ENCODE measurements around the gene UBE2B.
A peak's percentile ranks its signal among the peaks of the same experiment; 100 is the strongest.
"Not testable (repeated sequence)": the region's sequence is repeated elsewhere in the genome, so short reads cannot be mapped to it uniquely, and the experiment has no call there.

Gene UBE2B

GRCh38 chr5:134382204-134382603 is 10.8 kb downstream of the UBE2B start:
- not testable (repeated sequence) for H3K27ac Mint-ChIP-seq; H3K4me3 Mint-ChIP-seq; H3K9me3 Mint-ChIP-seq; H3K27me3 Mint-ChIP-seq (ENCODE audit: low read depth)
- peaks cover 36% of the 10 kb centered on the region for H3K36me3 Mint-ChIP-seq (ENCODE audit: low read depth)
- H3K4me1 Mint-ChIP-seq (ENCODE audit: low read depth) = peaks cover 27% of the 10 kb centered on the region

- peak overlapping the region; percentile 46 for H3K4me3 Mint-ChIP-seq
- H3K27me3 Mint-ChIP-seq (ENCODE audit: low read depth) = no peaks in the 10 kb centered on the region
- H3K27ac Mint-ChIP-seq = peak overlapping the region; percentile 76
- H3K9me3 Mint-ChIP-seq = no peaks in the 10 kb centered on the region
- peaks cover 38% of the 10 kb centered on the region for H3K36me3 Mint-ChIP-seq (ENCODE audit: low read depth)
- H3K4me1 Mint-ChIP-seq (ENCODE audit: low read depth) = peaks cover 18% of the 10 kb centered on the region
Measured at GRCh38 chr5:134383980-134384697, 12.8 kb downstream of the UBE2B start.

GRCh38 chr5:134387443-134387842 is 16.1 kb downstream of the UBE2B start:
- H3K36me3 Mint-ChIP-seq (ENCODE audit: low read depth) = peaks cover 42% of the 10 kb centered on the region
- H3K9me3 Mint-ChIP-seq = no peaks in the 10 kb centered on the region
- H3K27ac Mint-ChIP-seq = no peak overlapping the region
- H3K4me1 Mint-ChIP-seq (ENCODE audit: low read depth) = peaks cover 17% of the 10 kb centered on the region
- no peak overlapping the region for H3K4me3 Mint-ChIP-seq
- H3K27me3 Mint-ChIP-seq (ENCODE audit: low read depth) = no peaks in the 10 kb centered on the region

- Mint-ChIP-seq H3K4me1 (ENCODE audit: low read depth) (peaks cover 6% of the 10 kb centered on the region), H3K9me3 (no peaks in the 10 kb centered on the region), H3K27me3 (ENCODE audit: low read depth) (no peaks in the 10 kb centered on the region), H3K27ac (no peak overlapping the region), H3K4me3 (no peak overlapping the region), H3K36me3 (ENCODE audit: low read depth) (peaks cover 40% of the 10 kb centered on the region)
Measured at GRCh38 chr5:134392301-134392700, 20.9 kb downstream of the UBE2B start.

GRCh38 chr5:134394932-134395331 is 23.6 kb downstream of the UBE2B start:
- no peaks in the 10 kb centered on the region for H3K27me3 Mint-ChIP-seq (ENCODE audit: low read depth)
- no peak overlapping the region for H3K4me3 Mint-ChIP-seq
- H3K4me1 Mint-ChIP-seq (ENCODE audit: low read depth) = peaks cover 6% of the 10 kb centered on the region
- no peak overlapping the region for H3K27ac Mint-ChIP-seq
- peaks cover 40% of the 10 kb centered on the region for H3K36me3 Mint-ChIP-seq (ENCODE audit: low read depth)
- no peaks in the 10 kb centered on the region for H3K9me3 Mint-ChIP-seq

GRCh38 chr5:134396274-134396673 is 24.9 kb downstream of the UBE2B start:
- H3K9me3 Mint-ChIP-seq = no peaks in the 10 kb centered on the region
- H3K27me3 Mint-ChIP-seq (ENCODE audit: low read depth) = no peaks in the 10 kb centered on the region
- no peak overlapping the region for H3K4me3 Mint-ChIP-seq
- peak overlapping the region; percentile 45 for H3K27ac Mint-ChIP-seq
- peaks cover 7% of the 10 kb centered on the region for H3K4me1 Mint-ChIP-seq (ENCODE audit: low read depth)
- peaks cover 36% of the 10 kb centered on the region for H3K36me3 Mint-ChIP-seq (ENCODE audit: low read depth)

GRCh38 chr5:134397196-134397595 is 25.8 kb downstream of the UBE2B start:
- H3K4me1 Mint-ChIP-seq (ENCODE audit: low read depth) = peaks cover 4% of the 10 kb centered on the region
- H3K36me3 Mint-ChIP-seq (ENCODE audit: low read depth) = peaks cover 33% of the 10 kb centered on the region
- H3K9me3 Mint-ChIP-seq = no peaks in the 10 kb centered on the region
- no peaks in the 10 kb centered on the region for H3K27me3 Mint-ChIP-seq (ENCODE audit: low read depth)
- no peak overlapping the region for H3K4me3 Mint-ChIP-seq
- no peak overlapping the region for H3K27ac Mint-ChIP-seq

GRCh38 chr5:134398609-134399155 is 27.3 kb downstream of the UBE2B start:
- H3K27me3 Mint-ChIP-seq (ENCODE audit: low read depth) = no peaks in the 10 kb centered on the region
- peaks cover 2% of the 10 kb centered on the region for H3K4me1 Mint-ChIP-seq (ENCODE audit: low read depth)
- H3K36me3 Mint-ChIP-seq (ENCODE audit: low read depth) = peaks cover 29% of the 10 kb centered on the region
- no peaks in the 10 kb centered on the region for H3K9me3 Mint-ChIP-seq
- H3K27ac Mint-ChIP-seq = no peak overlapping the region
- no peak overlapping the region for H3K4me3 Mint-ChIP-seq

- no peak overlapping the region for H3K27ac Mint-ChIP-seq
- H3K4me1 Mint-ChIP-seq (ENCODE audit: low read depth) = peaks cover 2% of the 10 kb centered on the region
- no peaks in the 10 kb centered on the region for H3K9me3 Mint-ChIP-seq
Measured at GRCh38 chr5:134403951-134404350, 32.6 kb downstream of the UBE2B start.

GRCh38 chr5:134406390-134406789 is 35.0 kb downstream of the UBE2B start:
- H3K4me1 Mint-ChIP-seq (ENCODE audit: low read depth) = peaks cover 15% of the 10 kb centered on the region
- no peaks in the 10 kb centered on the region for H3K9me3 Mint-ChIP-seq
- no peak overlapping the region for H3K27ac Mint-ChIP-seq
- H3K27me3 Mint-ChIP-seq (ENCODE audit: low read depth) = no peaks in the 10 kb centered on the region
- H3K4me3 Mint-ChIP-seq = no peak overlapping the region
- peaks cover 8% of the 10 kb centered on the region for H3K36me3 Mint-ChIP-seq (ENCODE audit: low read depth)

More at GRCh38 chr5:134403951-134404350, 32.6 kb downstream of the UBE2B start:
- Mint-ChIP-seq H3K27me3 (ENCODE audit: low read depth) (no peaks in the 10 kb centered on the region), H3K4me3 (no peak overlapping the region), H3K36me3 (ENCODE audit: low read depth) (peaks cover 14% of the 10 kb centered on the region)

GRCh38 chr5:134409321-134409720 is 38.0 kb downstream of the UBE2B start:
- Mint-ChIP-seq H3K27me3 (ENCODE audit: low read depth) (no peaks in the 10 kb centered on the region), H3K27ac (no peak overlapping the region), H3K4me3 (no peak overlapping the region), H3K4me1 (ENCODE audit: low read depth) (peaks cover 23% of the 10 kb centered on the region), H3K9me3 (no peaks in the 10 kb centered on the region), H3K36me3 (ENCODE audit: low read depth) (peaks cover 5% of the 10 kb centered on the region)

- Mint-ChIP-seq H3K4me1 (ENCODE audit: low read depth) (peaks cover 23% of the 10 kb centered on the region), H3K4me3 (peak overlapping the region; percentile 93)
Measured at GRCh38 chr5:134410822-134411221, 39.5 kb downstream of the UBE2B start.

GRCh38 chr5:134411228-134411545 is 39.8 kb downstream of the UBE2B start:
- Mint-ChIP-seq H3K4me3 (peak overlapping the region; percentile 93), H3K27me3 (ENCODE audit: low read depth) (no peaks in the 10 kb centered on the region), H3K9me3 (no peaks in the 10 kb centered on the region), H3K4me1 (ENCODE audit: low read depth) (peaks cover 23% of the 10 kb centered on the region), H3K36me3 (ENCODE audit: low read depth) (peaks cover 1% of the 10 kb centered on the region), H3K27ac (peak overlapping the region; percentile 76)

More at GRCh38 chr5:134410822-134411221, 39.5 kb downstream of the UBE2B start:
- Mint-ChIP-seq H3K9me3 (no peaks in the 10 kb centered on the region), H3K36me3 (ENCODE audit: low read depth) (peaks cover 3% of the 10 kb centered on the region), H3K27ac (peak overlapping the region; percentile 76), H3K27me3 (ENCODE audit: low read depth) (no peaks in the 10 kb centered on the region)

GRCh38 chr5:134411546-134412266 is 40.3 kb downstream of the UBE2B start, which contains the start of gene CDKN2AIPNL:
Gene CDKN2AIPNL (minus strand): TSS chr5:134411881. CDS start chr5:134411854, 27 bp downstream.
- Mint-ChIP-seq H3K9me3 (no peaks in the 10 kb centered on the region), H3K4me1 (ENCODE audit: low read depth) (peaks cover 23% of the 10 kb centered on the region), H3K4me3 (peak within 1 kb of the TSS; percentile 93), H3K36me3 (ENCODE audit: low read depth) (no peaks in the 10 kb centered on the region), H3K27ac (peak within 1 kb of the TSS; percentile 76), H3K27me3 (ENCODE audit: low read depth) (no peaks in the 10 kb centered on the region)

GRCh38 chr5:134413046-134413445 is 41.7 kb downstream of the UBE2B start:
- no peaks in the 10 kb centered on the region for H3K36me3 Mint-ChIP-seq (ENCODE audit: low read depth)
- no peaks in the 10 kb centered on the region for H3K27me3 Mint-ChIP-seq (ENCODE audit: low read depth)
- no peak overlapping the region for H3K4me3 Mint-ChIP-seq
- peaks cover 23% of the 10 kb centered on the region for H3K4me1 Mint-ChIP-seq (ENCODE audit: low read depth)
- no peaks in the 10 kb centered on the region for H3K9me3 Mint-ChIP-seq
- no peak overlapping the region for H3K27ac Mint-ChIP-seq
